GM19238 (cell line): ENCODE results near the gene CIDEC.
"Not testable (repeated sequence)": the region's sequence is repeated elsewhere in the genome, so short reads cannot be mapped to it uniquely, and the experiment has no call there.

Experiments used
- DNase-seq: peaks from one replicate; pipeline ENCODE4 v3.0.0; 2011; ENCODE audit warnings: low spot score; ENCODE audit not compliant: insufficient read length

Gene CIDEC

GRCh38 chr3:9876255-9876654, 3.8 kb downstream of the CIDEC start:
- not testable (repeated sequence) for DNase-seq

- DNase-seq: no peak
Observed at GRCh38 chr3:9875448-9875847, 4.6 kb downstream of the CIDEC start.

GRCh38 chr3:9872067-9872466, 8.0 kb downstream of the CIDEC start:
- not testable (repeated sequence) for DNase-seq

GRCh38 chr3:9870978-9871377, 9.1 kb downstream of the CIDEC start:
- DNase-seq: no peak

- no peak for DNase-seq
Observed at GRCh38 chr3:9869955-9870354, 10.1 kb downstream of the CIDEC start.

GRCh38 chr3:9867106-9867505, 12.9 kb downstream of the CIDEC start:
- DNase-seq: no peak

GRCh38 chr3:9866639-9867038, 13.4 kb downstream of the CIDEC start:
- no peak for DNase-seq

- DNase-seq: not testable (repeated sequence)
Observed at GRCh38 chr3:9865125-9865637, 14.9 kb downstream of the CIDEC start.

GRCh38 chr3:9864200-9864927, 15.7 kb downstream of the CIDEC start:
- DNase-seq: no peak

- DNase-seq: no peak
Observed at GRCh38 chr3:9863058-9863772, 16.8 kb downstream of the CIDEC start.

- no peak for DNase-seq
Observed at GRCh38 chr3:9862391-9863057, 17.5 kb downstream of the CIDEC start.

GRCh38 chr3:9861626-9862130, 18.4 kb downstream of the CIDEC start:
- DNase-seq: no peak

- no peak for DNase-seq
Observed at GRCh38 chr3:9861201-9861600, 18.9 kb downstream of the CIDEC start.

GRCh38 chr3:9859530-9860025, 20.5 kb downstream of the CIDEC start:
- no peak for DNase-seq

GRCh38 chr3:9855594-9855993, 24.5 kb downstream of the CIDEC start:
- DNase-seq: no peak

GRCh38 chr3:9854291-9854940, 25.6 kb downstream of the CIDEC start:
- not testable (repeated sequence) for DNase-seq

GRCh38 chr3:9852528-9852927, 27.5 kb downstream of the CIDEC start:
- DNase-seq: no peak

GRCh38 chr3:9851926-9852325, 28.1 kb downstream of the CIDEC start:
- DNase-seq: not testable (repeated sequence)

- DNase-seq: not testable (repeated sequence)
Observed at GRCh38 chr3:9851383-9851782, 28.7 kb downstream of the CIDEC start.

GRCh38 chr3:9848860-9849259, 31.2 kb downstream of the CIDEC start:
- not testable (repeated sequence) for DNase-seq

- not testable (repeated sequence) for DNase-seq
Observed at GRCh38 chr3:9847870-9848269, 32.2 kb downstream of the CIDEC start.
